Lung (tissue), 12 donors: Measurements from ENCODE around the gene ADCY2. TPM values are rescaled to one million over a fixed set of nuclear protein-coding genes. Genes with fewer than 3 reads are reported as not detected.

Experiments
- ATAC-seq: fragments of 200-7000 bp; cut with Tn5 transposase; one replicate; pipeline ENCODE4 v1.9.1; 2020; ENCODE audit warnings: moderate number of reproducible peaks; ENCODE audit not compliant: insufficient read depth, low FRiP score
- DNase-seq, 3 donors: peaks; one replicate each; pipeline ENCODE4 v3.0.0-alpha.2; 2013 to 2017
- H3K27ac ChIP-seq, 2 donors: one replicate each; pipeline ENCODE4 v1.5.1; 2013; ENCODE audit warnings: mild to moderate bottlenecking in 2 of 2, moderate library complexity in 2 of 2, control low read depth in 1 of 2, inconsistent platforms in 1 of 2, low read depth in 1 of 2, low read length in 1 of 2
- H3K27me3 ChIP-seq, 3 donors: one replicate each; pipeline ENCODE4 v1.5.1; 2013; ENCODE audit warnings: low read length in 2 of 3; ENCODE audit not compliant: control insufficient read depth in 3 of 3, insufficient read depth in 3 of 3
- H3K36me3 ChIP-seq, 4 donors: one replicate each; pipeline ENCODE4 v1.5.1; 2013; ENCODE audit warnings: low read length in 4 of 4, mild to moderate bottlenecking in 1 of 4, moderate library complexity in 1 of 4; ENCODE audit not compliant: control insufficient read depth in 4 of 4, insufficient read depth in 4 of 4
- H3K4me1 ChIP-seq, 5 donors: one replicate each; pipeline ENCODE4 v1.5.1; 2013; ENCODE audit warnings: low read length in 5 of 5, mild to moderate bottlenecking in 2 of 5, moderate library complexity in 1 of 5; ENCODE audit not compliant: control insufficient read depth in 5 of 5, insufficient read depth in 5 of 5
- H3K4me3 ChIP-seq: one replicate; pipeline ENCODE4 v1.5.1; 2013; ENCODE audit warnings: mild to moderate bottlenecking, control low read depth, moderate library complexity
- H3K9ac ChIP-seq, 2 donors: one replicate each; pipeline ENCODE4 v1.5.1; 2013; ENCODE audit warnings: low read length in 2 of 2, control low read depth in 1 of 2; ENCODE audit not compliant: insufficient read depth in 1 of 2
- H3K9me3 ChIP-seq, 4 donors: one replicate each; pipeline ENCODE4 v1.5.1; 2013; ENCODE audit warnings: low read length in 3 of 4, mild to moderate bottlenecking in 1 of 4, moderate library complexity in 1 of 4; ENCODE audit not compliant: control insufficient read depth in 4 of 4, insufficient read depth in 3 of 4
- CTCF ChIP-seq: IDR thresholded peaks from 2 replicates; pipeline ENCODE4 v1.5.1; 2012; ENCODE audit warnings: mild to moderate bottlenecking; ENCODE audit errors: control extremely low read depth, extremely low read depth
- WGBS, 2 donors: extraction: QIAGEN DNeasy Blood & Tissue Kit; methylation state at CpG; one replicate each; pipeline ENCODE4 v1.1.7; 2013; 5-methylcytosine and 5-hydroxymethylcytosine counted together
- polyA plus RNA-seq, 2 donors: library from polyadenylated mRNA; stranded (reverse); fragments of 200-250 nt; gene quantifications; one replicate each; pipeline ENCODE4 v1.2.1, GENCODE V29; 2013
- total RNA-seq, 2 donors: library from RNA; depleted of rRNA in 1 of 2; stranded (reverse); fragments of >200 nt in 1 of 2; gene quantifications; one replicate each; pipeline ENCODE4 v1.2.1, GENCODE V29; 2014 to 2021
- donor health status: control.
- donor health status: control.
- donor health status: Bipolar disorder and iron deficiency.
- donor health status: healthy.
- donor health status: DM: yes; HTN: yes; CAD: no.

Gene ADCY2
- total and polyA plus RNA-seq, 4 donors: 0.10 to 3.5 (median 0.84) TPM

GRCh38 chr5:7855611-7856010, 459.7 kb downstream of the ADCY2 start:
- Histone ChIP-seq H3K27ac (no peak overlapping the region), H3K27me3 (no peaks in the 10 kb centered on the region), H3K4me3 (no peak overlapping the region), H3K4me1 (peaks cover 0 to 12% (median 6%) of the 10 kb centered on the region in 5 donors), H3K9ac (no peak overlapping the region), H3K9me3 (no peaks in the 10 kb centered on the region), H3K36me3 (peaks cover 3 to 10% (median 8%) of the 10 kb centered on the region in 4 donors)
- TF ChIP-seq CTCF: no peak
- WGBS, 2 donors: 70 to 73% methylated on average over 3 of the region's 3 CpGs
- no peak for ATAC-seq
- no peak for DNase-seq

- Histone ChIP-seq H3K36me3 (peaks cover 6 to 14% (median 12%) of the 10 kb centered on the region in 4 donors), H3K4me3 (no peak overlapping the region), H3K9me3 (peaks cover 0 to under 1% (median 0%) of the 10 kb centered on the region in 4 donors), H3K27ac (no peak overlapping the region), H3K27me3 (no peaks in the 10 kb centered on the region), H3K4me1 (peaks cover 0 to 5% (median 3%) of the 10 kb centered on the region in 5 donors), H3K9ac (no peak overlapping the region)
- TF ChIP-seq CTCF: peak; percentile 8
- WGBS, 2 donors: 97 to 98% methylated on average over 2 of the region's 2 CpGs
- peak; percentile 62 for ATAC-seq
- peak; percentile 41 to 59 (median 45) for DNase-seq
These were observed 460.9 kb downstream of the ADCY2 start for GRCh38 chr5:7856855-7857254.

- Histone ChIP-seq H3K27ac (no peak overlapping the region), H3K36me3 (peaks cover 9 to 16% (median 16%) of the 10 kb centered on the region in 4 donors), H3K4me3 (no peak overlapping the region), H3K9me3 (peaks cover 0 to 2% (median 0%) of the 10 kb centered on the region in 4 donors), H3K9ac (no peak overlapping the region), H3K4me1 (peaks cover 0 to 2% (median under 1%) of the 10 kb centered on the region in 5 donors), H3K27me3 (no peaks in the 10 kb centered on the region)
- ATAC-seq (no peak), DNase-seq (no peak)
- WGBS, 2 donors: 87 to 88% methylated on average over 5 of the region's 5 CpGs
- no peak for TF ChIP-seq CTCF
These were observed 461.4 kb downstream of the ADCY2 start for GRCh38 chr5:7857361-7857760.
